H1 (cell line): ENCODE measurements around the gene ACTL8. TPM values are rescaled to one million over a fixed set of nuclear protein-coding genes. Genes with fewer than 3 reads are reported as not detected.

Experiments
- CTCF ChIA-PET: fragments of 300-600 bp; sonication (Branson Sonifier 250); formaldehyde crosslinking; loops from one replicate; lab custom pipeline; 2021; ENCODE audit not compliant: partially characterized antibody; lab: Charles Lee
- POLR2A ChIA-PET: fragments of 300-600 bp; sonication (Branson Sonifier 250); formaldehyde crosslinking; loops from one replicate; lab custom pipeline; 2021; ENCODE audit warnings: inconsistent platforms; ENCODE audit not compliant: partially characterized antibody; lab: Charles Lee
- DNase-seq, 2 experiments: peaks; one replicate each; pipeline versions ENCODE4 v3.0.0 to v3.0.0-alpha.2; 2010 to 2022; ENCODE audit warnings: low spot score in 2 of 2, low read depth in 1 of 2, mixed read lengths in 1 of 2
- FAIRE-seq: peaks from 2 replicates; lab custom pipeline; 2011; peaks lifted over from hg19 to GRCh38; lab: Jason Lieb, UNC
- H2AFZ ChIP-seq: 2 replicates; pipeline ENCODE4 v1.8.1; 2012; ENCODE audit warnings: low read length, inconsistent platforms
- H2AK5ac ChIP-seq: 2 replicates; pipeline ENCODE4 v1.6.1; 2013; ENCODE audit warnings: low read depth, low read length
- H2BK120ac ChIP-seq: replicated peaks from 2 replicates; pipeline ENCODE3; 2013; ENCODE audit warnings: low read depth, low read length, inconsistent platforms
- H2BK12ac ChIP-seq: 2 replicates; pipeline ENCODE4 v1.6.1; 2013; ENCODE audit warnings: low read depth, low read length
- H2BK15ac ChIP-seq: 2 replicates; pipeline ENCODE4 v1.6.1; 2013; ENCODE audit warnings: low read length
- H2BK20ac ChIP-seq: 2 replicates; pipeline ENCODE4 v1.6.1; 2013; ENCODE audit warnings: low read length
- H2BK5ac ChIP-seq: 2 replicates; pipeline ENCODE4 v1.6.1; 2013; ENCODE audit warnings: low read depth, low read length
- H3K14ac ChIP-seq: 2 replicates; pipeline ENCODE4 v1.6.1; 2013; ENCODE audit warnings: inconsistent platforms; ENCODE audit not compliant: insufficient read length
- H3K18ac ChIP-seq: 2 replicates; pipeline ENCODE4 v1.6.1; 2013; ENCODE audit warnings: low read length; ENCODE audit errors: extremely low read depth
- H3K23ac ChIP-seq: 2 replicates; pipeline ENCODE4 v1.6.1; 2013; ENCODE audit warnings: inconsistent platforms; ENCODE audit not compliant: insufficient read length
- H3K23me2 ChIP-seq: 2 replicates; pipeline ENCODE4 v1.6.1; 2013; ENCODE audit warnings: low read depth, low read length
- H3K27ac ChIP-seq: 2 replicates; pipeline ENCODE4 v1.6.1; 2011; ENCODE audit warnings: low read depth, low read length, inconsistent platforms
- H3K27me3 ChIP-seq, 4 experiments: replicated peaks in 1 of 4; 1 replicate in 1 of 4; 2 replicates in 3 of 4; pipeline versions ENCODE4 v1.6.1 to v1.8.1; 2011 to 2013; ENCODE audit warnings: low read length in 3 of 4, mild to moderate bottlenecking in 3 of 4, inconsistent platforms in 2 of 4, mixed read lengths in 2 of 4, moderate library complexity in 1 of 4; ENCODE audit not compliant: control insufficient read depth in 3 of 4, insufficient read depth in 3 of 4; ENCODE audit errors: extremely low read depth in 1 of 4
- H3K36me3 ChIP-seq, 4 experiments: 2 replicates each; pipeline versions ENCODE4 v1.6.1 to v1.8.1; 2011 to 2013; ENCODE audit warnings: mild to moderate bottlenecking in 4 of 4, low read length in 3 of 4, moderate library complexity in 2 of 4, control low read depth in 1 of 4, inconsistent platforms in 1 of 4; ENCODE audit not compliant: insufficient read depth in 4 of 4, control insufficient read depth in 2 of 4
- H3K4ac ChIP-seq: replicated peaks from 2 replicates; pipeline ENCODE3; 2013; ENCODE audit warnings: low read length, low read depth, mixed read lengths, inconsistent platforms; ENCODE audit not compliant: insufficient read length
- H3K4me1 ChIP-seq, 4 experiments: replicated peaks in 1 of 4; 1 replicate in 1 of 4; 2 replicates in 3 of 4; pipeline versions ENCODE4 v1.6.1 to v1.8.1; 2011 to 2013; ENCODE audit warnings: low read length in 3 of 4, inconsistent platforms in 2 of 4, mixed read lengths in 1 of 4; ENCODE audit not compliant: insufficient read depth in 4 of 4, control insufficient read depth in 3 of 4
- H3K4me2 ChIP-seq, 2 experiments: 2 replicates each; pipeline versions ENCODE4 v1.6.1 to v1.8.1; 2011 to 2013; ENCODE audit warnings: low read depth in 2 of 2, low read length in 2 of 2, control low read depth in 1 of 2, inconsistent platforms in 1 of 2, mild to moderate bottlenecking in 1 of 2; ENCODE audit not compliant: insufficient read depth in 1 of 2
- H3K4me3 ChIP-seq, 4 experiments: fragments of 200-600, 300-600 bp in 1 of 4; sonication (generic), shearing (Covaris generic), sonication (Bioruptor Twin) in 1 of 4; 2 replicates each; pipeline versions ENCODE4 v1.5.1 to v1.8.1; 2011 to 2016; ENCODE audit warnings: low read length in 4 of 4, low read depth in 3 of 4, control low read depth in 2 of 4, inconsistent platforms in 2 of 4, mild to moderate bottlenecking in 2 of 4, mixed read lengths in 1 of 4, moderate library complexity in 1 of 4; ENCODE audit not compliant: insufficient read depth in 2 of 4; ENCODE audit errors: extremely low read depth in 1 of 4
- H3K56ac ChIP-seq: replicated peaks from 2 replicates; pipeline ENCODE3; 2013; ENCODE audit warnings: low read depth, mild to moderate bottlenecking, mixed read lengths, low read length, inconsistent platforms; ENCODE audit not compliant: insufficient read length
- H3K79me1 ChIP-seq: 2 replicates; pipeline ENCODE4 v1.6.1; 2013; ENCODE audit warnings: low read depth, low read length, control low read depth
- H3K79me2 ChIP-seq, 2 experiments: 2 replicates each; pipeline versions ENCODE4 v1.6.1 to v1.8.1; 2012 to 2013; ENCODE audit warnings: low read length in 2 of 2, mild to moderate bottlenecking in 2 of 2, inconsistent platforms in 1 of 2; ENCODE audit not compliant: insufficient read depth in 2 of 2, control insufficient read depth in 1 of 2
- H3K9ac ChIP-seq, 4 experiments: replicated peaks in 1 of 4; 1 replicate in 1 of 4; 2 replicates in 3 of 4; pipeline versions ENCODE4 v1.6.1 to v1.8.1; 2011 to 2013; ENCODE audit warnings: low read depth in 3 of 4, low read length in 3 of 4, control low read depth in 2 of 4, mild to moderate bottlenecking in 2 of 4, moderate library complexity in 2 of 4, inconsistent platforms in 1 of 4; ENCODE audit errors: extremely low read depth in 1 of 4
- H3K9me3 ChIP-seq, 2 experiments: 2 replicates each; pipeline versions ENCODE4 v1.6.1 to v1.8.1; 2012 to 2013; ENCODE audit warnings: mild to moderate bottlenecking in 2 of 2, moderate library complexity in 2 of 2, control low read depth in 1 of 2, inconsistent platforms in 1 of 2, low read depth in 1 of 2, low read length in 1 of 2, mixed read lengths in 1 of 2; ENCODE audit not compliant: insufficient read depth in 2 of 2
- H4K20me1 ChIP-seq, 2 experiments: replicated peaks in 1 of 2; 2 replicates each; pipeline versions ENCODE3 to v1.8.1; 2011 to 2013; ENCODE audit warnings: inconsistent platforms in 2 of 2, low read length in 2 of 2, mild to moderate bottlenecking in 1 of 2; ENCODE audit not compliant: insufficient read depth in 2 of 2, control insufficient read depth in 1 of 2
- H4K5ac ChIP-seq: 2 replicates; pipeline ENCODE4 v1.6.1; 2013; ENCODE audit warnings: low read length, low read depth, mixed read lengths, inconsistent platforms; ENCODE audit not compliant: insufficient read length
- H4K8ac ChIP-seq: 2 replicates; pipeline ENCODE4 v1.8.0; 2013; ENCODE audit warnings: mild to moderate bottlenecking, moderate library complexity, low read length, inconsistent platforms; ENCODE audit not compliant: insufficient read depth; ENCODE audit errors: extremely low read depth
- H4K91ac ChIP-seq: replicated peaks from 2 replicates; pipeline ENCODE3; 2013; ENCODE audit warnings: low read length, mixed read lengths, inconsistent platforms; ENCODE audit not compliant: insufficient read length
- ASH2L ChIP-seq: fragments of 200-600, 300-600 bp; sonication (generic); IDR thresholded peaks from one replicate; pipeline ENCODE4 v1.7.1; 2017; ENCODE audit warnings: low read length
- POLR2A ChIP-seq, 2 experiments: IDR thresholded peaks; 1 replicate in 1 of 2; 2 replicates in 1 of 2; pipeline ENCODE4 v1.6.1; 2011; ENCODE audit warnings: low read depth in 2 of 2, low read length in 2 of 2, mild to moderate bottlenecking in 2 of 2; ENCODE audit errors: control extremely low read depth in 1 of 2
- RXRA ChIP-seq: IDR thresholded peaks from 2 replicates; pipeline ENCODE4 v1.6.1; 2011; ENCODE audit warnings: low read depth, mild to moderate bottlenecking, low read length, moderate library complexity; ENCODE audit not compliant: insufficient read depth
- SP1 ChIP-seq: IDR thresholded peaks from 2 replicates; pipeline ENCODE4 v1.6.1; 2011; ENCODE audit warnings: low read depth, low read length
- WGBS, 2 experiments: shearing (Covaris generic) in 1 of 2; methylation state at CpG; one replicate each; pipeline versions ENCODE4 v1.1.6 to v1.1.7; 2013 to 2015; ENCODE audit warnings: low lambda C conversion rate in 2 of 2, mixed read lengths in 2 of 2, inconsistent platforms in 1 of 2, low coverage in 1 of 2, missing lambda C conversion rate in 1 of 2; ENCODE audit not compliant: insufficient replicate concordance in 2 of 2, insufficient coverage in 1 of 2, insufficient read length in 1 of 2; ENCODE audit errors: extremely low coverage in 1 of 2, missing lambda C conversion rate in 1 of 2; 5-methylcytosine and 5-hydroxymethylcytosine counted together
- polyA plus RNA-seq, 7 experiments: library from polyadenylated mRNA; depleted of rRNA in 3 of 7; stranded (reverse) in 5 of 7; unstranded in 2 of 7; fragments of >200 nt in 5 of 7; fragments of 200-250 nt in 2 of 7; gene quantifications; 1 replicate in 5 of 7; 2 replicates in 1 of 7; 4 replicates in 1 of 7; pipeline versions ENCODE4 v1.2.1 to v1.2.3, GENCODE V29; 2011 to 2013; ENCODE audit warnings: missing spikeins in 2 of 7, mixed read lengths in 2 of 7
- total RNA-seq: library from RNA; stranded (reverse); fragmentation: NEBNext Ultra II Directional; extraction: Animal tissue kit (Norgen Biotek cat#: 25700); gene quantifications from 2 replicates; pipeline ENCODE4 v1.2.1, GENCODE V29; 2021
- TF ChIP-seq, protein P1 (sequence below): IDR thresholded peaks from 2 replicates; pipeline ENCODE4 v1.6.1; 2012; ENCODE audit warnings: inconsistent platforms

ACTL8 gene
- total and polyA plus RNA-seq, 2 of the 8 experiments (the other 6 are each of a cell fraction or from before 2014, with no cell fraction given): 0.33 to 0.47 TPM

DNA sequence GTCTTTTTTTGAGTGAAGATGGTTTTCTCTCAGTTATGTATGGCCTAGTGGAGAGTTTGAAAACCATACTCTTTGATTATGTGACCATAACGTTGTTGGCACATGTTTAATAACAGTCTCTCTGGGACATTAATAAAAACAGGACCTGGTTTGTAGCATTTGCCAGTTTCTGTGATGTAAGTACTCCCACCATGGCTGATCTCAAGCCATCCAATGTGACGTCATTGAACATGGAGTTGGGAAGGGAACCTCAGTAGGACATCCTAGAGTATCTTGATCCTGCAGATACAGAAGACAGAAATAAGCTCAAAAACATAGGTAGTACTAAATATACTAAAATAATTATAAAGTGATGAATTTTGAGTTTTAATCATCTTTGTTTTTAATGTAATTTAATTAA is 107.0 kb downstream of the ACTL8 start:
- Histone ChIP-seq H3K9ac (no peak overlapping the region), H3K18ac (no peak overlapping the region), H3K27ac (no peak overlapping the region), H2BK12ac (no peak overlapping the region), H3K23me2 (peaks cover 7% of the 10 kb centered on the region; the same call in 1 of the 2 replicates), H4K20me1 (no peaks in the 10 kb centered on the region), H3K79me2 (no peaks in the 10 kb centered on the region), H3K23ac (no peak overlapping the region), H2BK5ac (no peak overlapping the region), H2BK120ac (no peak overlapping the region), H3K4ac (no peak overlapping the region), H3K27me3 (peaks cover 0 to 3% (median 0%) of the 10 kb centered on the region in 4 experiments; a peak in 1 of 7 replicates), H2AK5ac (no peak overlapping the region), H3K4me2 (no peak overlapping the region; a peak in 1 of 4 replicates), H2BK15ac (no peak overlapping the region; the same call in 1 of the 2 replicates), H4K5ac (no peak overlapping the region), H3K79me1 (no peaks in the 10 kb centered on the region), H3K9me3 (peaks cover 0 to 2% of the 10 kb centered on the region in 2 experiments; a peak in 1 of 4 replicates), H2AFZ (no peak overlapping the region), H3K56ac (no peak overlapping the region), H4K8ac (no peak overlapping the region), H4K91ac (no peak overlapping the region), H2BK20ac (no peak overlapping the region), H3K14ac (no peak overlapping the region), H3K4me3 (no peak overlapping the region), H3K4me1 (no peaks in the 10 kb centered on the region; a peak in 3 of 7 replicates), H3K36me3 (no peaks in the 10 kb centered on the region)
- WGBS, 2 experiments: 77% methylated on average over 2 of the region's 2 CpGs; no CpG with 5 or more reads in 1 of the 2 experiments
- ChIA-PET CTCF (interaction anchor here (1.0 kb wide), 1 partner anchor 14 kb away, joined by 4 read pairs; no protein-coding TSS in a partner anchor), POLR2A (no interaction called here)
- DNase-seq (no peak), FAIRE-seq (peak; percentile 50)
- TF ChIP-seq ASH2L (no peak), SP1 (no peak), RXRA (no peak), POLR2A (IDR thresholded peaks at IDR 0.05; ENCODE audit: control extremely low read depth in 1 of 2, low read depth in 2 of 2, low read length in 2 of 2) (no peak)
- TF ChIP-seq, protein P1, sequence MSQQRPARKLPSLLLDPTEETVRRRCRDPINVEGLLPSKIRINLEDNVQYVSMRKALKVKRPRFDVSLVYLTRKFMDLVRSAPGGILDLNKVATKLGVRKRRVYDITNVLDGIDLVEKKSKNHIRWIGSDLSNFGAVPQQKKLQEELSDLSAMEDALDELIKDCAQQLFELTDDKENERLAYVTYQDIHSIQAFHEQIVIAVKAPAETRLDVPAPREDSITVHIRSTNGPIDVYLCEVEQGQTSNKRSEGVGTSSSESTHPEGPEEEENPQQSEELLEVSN: no peak
